HG02973 (cell line): Measurements from ENCODE around the gene TNFRSF6B.

Source experiments
- ATAC-seq: cut with Tn5 transposase; IDR thresholded peaks from one replicate; pipeline ENCODE4 v1.9.1; 2021; ENCODE audit warnings: moderate library complexity; ENCODE audit not compliant: unreplicated experiment

The TNFRSF6B gene

GRCh38 chr20:63735859-63736718, 39.6 kb downstream of the TNFRSF6B start, which contains the start of gene LIME1:
Gene LIME1 (plus strand): TSS chr20:63736664. CDS start chr20:63737550, 886 bp downstream.
- no peak for ATAC-seq

DNA sequence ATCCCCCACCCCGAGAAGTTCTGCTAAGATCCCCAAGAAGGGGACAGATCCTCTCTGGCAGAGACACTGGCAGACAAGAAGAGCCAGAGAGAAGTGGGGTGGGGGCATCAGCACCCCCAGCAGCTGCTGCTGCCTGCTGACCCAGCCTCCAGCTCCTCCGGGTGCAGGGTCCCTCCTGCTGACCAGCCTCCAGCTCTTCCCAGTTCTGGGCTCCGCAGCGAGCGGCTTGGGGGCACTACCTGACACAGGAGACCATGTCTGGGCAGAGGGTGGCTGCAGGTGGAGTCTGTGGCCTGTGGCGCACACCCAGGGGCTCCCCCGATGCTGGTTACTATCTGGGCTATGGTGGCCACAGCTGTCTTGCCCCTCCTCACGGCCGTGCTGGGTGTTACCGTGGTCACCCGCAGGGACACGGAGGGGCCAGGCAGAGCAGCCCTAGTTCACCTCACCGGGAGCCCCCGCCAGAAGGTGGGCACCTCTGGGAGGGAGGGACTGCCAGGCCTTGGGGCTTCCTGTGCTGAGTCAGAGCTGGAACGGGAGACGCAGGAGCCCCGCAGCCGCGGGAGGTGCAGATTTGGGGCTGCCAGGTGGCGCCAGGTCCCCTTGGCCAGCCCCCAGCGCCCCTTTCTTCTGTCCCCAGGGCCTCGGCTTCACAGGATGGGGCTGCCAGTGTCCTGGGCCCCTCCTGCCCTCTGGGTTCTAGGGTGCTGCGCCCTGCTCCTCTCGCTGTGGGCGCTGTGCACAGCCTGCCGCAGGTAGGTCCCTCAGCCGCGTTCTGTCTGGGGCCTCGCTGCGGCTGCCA, 40.6 kb downstream of the TNFRSF6B start:
- no peak for ATAC-seq

DNA sequence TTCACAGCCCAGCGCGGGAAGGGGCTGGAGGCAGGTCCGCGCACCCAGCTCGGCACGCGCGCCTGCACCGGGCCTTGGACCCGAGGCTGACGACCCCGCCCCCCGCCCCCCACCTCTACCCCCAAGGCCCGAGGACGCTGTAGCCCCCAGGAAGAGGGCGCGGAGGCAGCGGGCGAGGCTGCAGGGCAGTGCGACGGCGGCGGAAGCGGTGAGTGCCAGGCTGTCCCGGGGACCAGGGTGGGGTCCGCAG, 41.2 kb downstream of the TNFRSF6B start:
- ATAC-seq, result no peak

DNA sequence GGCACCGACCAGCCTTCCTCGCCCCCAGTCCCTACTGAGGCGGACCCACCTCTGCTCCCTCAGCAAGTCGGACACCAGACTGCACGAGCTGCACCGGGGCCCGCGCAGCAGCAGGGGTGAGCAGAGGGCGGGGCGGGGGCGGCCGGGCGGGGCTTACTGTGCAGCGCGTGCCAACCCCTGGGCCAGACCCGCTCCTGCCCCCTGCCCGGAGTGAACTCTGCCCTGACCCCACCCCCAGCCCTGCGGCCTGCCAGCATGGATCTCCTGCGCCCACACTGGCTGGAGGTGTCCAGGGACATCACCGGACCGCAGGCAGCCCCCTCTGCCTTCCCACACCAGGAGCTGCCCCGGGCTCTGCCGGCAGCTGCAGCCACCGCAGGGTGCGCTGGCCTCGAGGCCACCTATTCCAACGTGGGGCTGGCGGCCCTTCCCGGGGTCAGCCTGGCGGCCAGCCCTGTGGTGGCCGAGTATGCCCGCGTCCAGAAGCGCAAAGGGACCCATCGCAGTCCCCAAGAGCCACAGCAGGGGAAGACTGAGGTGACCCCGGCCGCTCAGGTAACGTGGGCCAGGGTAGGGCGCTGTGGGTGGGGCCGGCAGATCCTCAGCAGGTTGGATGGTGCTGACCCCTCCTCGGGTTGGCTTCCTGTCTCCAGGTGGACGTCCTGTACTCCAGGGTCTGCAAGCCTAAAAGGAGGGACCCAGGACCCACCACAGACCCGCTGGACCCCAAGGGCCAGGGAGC, 41.7 kb downstream of the TNFRSF6B start:
- no peak for ATAC-seq

DNA sequence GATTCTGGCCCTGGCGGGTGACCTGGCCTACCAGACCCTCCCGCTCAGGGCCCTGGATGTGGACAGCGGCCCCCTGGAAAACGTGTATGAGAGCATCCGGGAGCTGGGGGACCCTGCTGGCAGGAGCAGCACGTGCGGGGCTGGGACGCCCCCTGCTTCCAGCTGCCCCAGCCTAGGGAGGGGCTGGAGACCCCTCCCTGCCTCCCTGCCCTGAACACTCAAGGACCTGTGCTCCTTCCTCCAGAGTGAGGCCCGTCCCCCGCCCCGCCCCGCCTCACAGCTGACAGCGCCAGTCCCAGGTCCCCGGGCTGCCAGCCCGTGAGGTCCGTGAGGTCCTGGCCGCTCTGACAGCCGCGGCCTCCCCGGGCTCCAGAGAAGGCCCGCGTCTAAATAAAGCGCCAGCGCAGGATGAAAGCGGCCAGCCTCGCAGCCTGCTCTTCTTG, 42.3 kb downstream of the TNFRSF6B start:
- ATAC-seq, result no peak

- ATAC-seq, result peak; percentile 41
Observed at GRCh38 chr20:63739130-63740069, 42.9 kb downstream of the TNFRSF6B start, which contains the start of gene SLC2A4RG. Gene SLC2A4RG (plus strand): TSS chr20:63739776. CDS start chr20:63739913, 137 bp downstream.

DNA sequence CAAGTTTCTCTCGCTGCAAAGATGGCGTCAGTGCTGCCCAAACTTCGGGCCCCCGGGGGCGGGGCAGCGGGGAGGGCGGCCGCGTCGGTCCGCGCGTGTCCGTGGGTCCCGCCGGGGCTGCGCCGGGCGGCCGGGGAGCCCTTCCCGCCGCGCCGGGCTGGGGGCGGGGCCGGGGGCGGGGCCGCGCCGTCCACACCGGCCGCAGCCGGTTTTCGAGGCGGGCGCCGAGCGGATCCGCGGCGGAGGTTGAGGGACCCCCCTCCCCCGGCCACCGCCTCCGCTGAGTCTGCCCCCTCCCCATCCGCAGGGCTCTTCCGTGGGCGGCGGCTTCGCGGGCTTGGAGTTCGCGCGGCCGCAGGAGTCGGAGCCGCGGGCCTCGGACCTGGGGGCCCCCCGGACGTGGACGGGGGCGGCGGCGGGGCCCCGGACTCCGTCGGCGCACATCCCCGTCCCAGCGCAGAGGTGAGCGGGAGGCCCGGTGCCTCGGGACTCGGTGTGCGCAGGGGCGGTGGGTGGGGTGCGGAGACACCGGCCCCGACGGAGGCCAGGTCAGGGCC, 43.7 kb downstream of the TNFRSF6B start:
- peak; percentile 2 for ATAC-seq

DNA sequence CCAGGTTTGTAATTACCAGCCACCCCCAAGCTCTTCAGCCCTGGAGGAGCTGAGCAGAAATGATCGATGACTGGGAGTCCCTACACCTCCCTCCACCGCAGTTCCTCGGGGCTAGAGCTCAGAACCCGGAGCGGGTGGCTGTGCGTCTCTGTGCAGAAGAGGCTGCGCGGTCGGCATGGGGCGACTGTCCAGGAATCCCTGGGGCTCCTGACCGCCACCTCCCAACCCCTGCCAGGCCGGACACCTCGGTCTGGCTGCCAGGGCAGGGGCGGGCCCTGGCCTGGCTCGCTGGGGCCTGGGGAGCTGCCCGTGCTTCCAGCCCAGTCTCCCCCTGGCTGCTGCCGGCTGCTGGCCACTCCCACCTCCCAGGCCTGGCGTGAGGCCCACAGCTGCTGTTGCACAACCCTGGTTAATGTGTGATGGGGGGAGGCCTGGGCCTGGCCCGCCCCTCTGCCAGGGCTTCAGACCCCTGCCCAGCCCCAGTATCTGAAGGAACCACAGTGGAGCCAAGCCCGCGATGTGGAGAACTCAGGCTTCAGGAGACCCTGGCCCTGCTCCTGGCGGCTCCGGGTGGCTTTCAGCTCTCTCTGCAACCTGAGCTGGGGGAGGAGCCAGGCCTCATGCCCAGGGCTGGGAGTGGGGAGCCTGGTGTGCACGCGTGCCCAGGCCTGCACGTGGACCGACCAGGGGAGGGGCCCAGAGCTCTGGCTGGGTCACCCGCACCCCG, 44.3 kb downstream of the TNFRSF6B start:
- no peak for ATAC-seq

DNA sequence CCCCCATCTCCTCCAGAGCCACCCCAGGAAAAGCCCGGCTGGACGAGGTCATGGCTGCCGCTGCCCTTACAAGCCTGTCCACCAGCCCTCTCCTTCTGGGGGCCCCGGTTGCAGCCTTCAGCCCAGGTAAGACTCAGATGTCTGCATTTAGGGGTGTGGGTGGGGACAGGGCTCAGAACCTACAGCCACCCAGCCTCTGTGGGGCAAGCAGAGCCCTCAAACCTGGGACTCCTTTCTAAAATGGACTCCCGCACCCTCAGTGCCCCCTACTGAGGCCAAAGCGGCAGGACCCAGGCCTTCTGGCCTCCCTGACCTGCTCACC, 44.9 kb downstream of the TNFRSF6B start:
- ATAC-seq, result no peak

GRCh38 chr20:63741676-63742380, 45.4 kb downstream of the TNFRSF6B start:
- ATAC-seq, result no peak

- ATAC-seq, result no peak
Observed at GRCh38 chr20:63742381-63743024, 46.1 kb downstream of the TNFRSF6B start.

GRCh38 chr20:63743210-63743970, 46.9 kb downstream of the TNFRSF6B start:
- ATAC-seq, result no peak

- no peak for ATAC-seq
Observed at GRCh38 chr20:63744158-63744557, 47.7 kb downstream of the TNFRSF6B start.

DNA sequence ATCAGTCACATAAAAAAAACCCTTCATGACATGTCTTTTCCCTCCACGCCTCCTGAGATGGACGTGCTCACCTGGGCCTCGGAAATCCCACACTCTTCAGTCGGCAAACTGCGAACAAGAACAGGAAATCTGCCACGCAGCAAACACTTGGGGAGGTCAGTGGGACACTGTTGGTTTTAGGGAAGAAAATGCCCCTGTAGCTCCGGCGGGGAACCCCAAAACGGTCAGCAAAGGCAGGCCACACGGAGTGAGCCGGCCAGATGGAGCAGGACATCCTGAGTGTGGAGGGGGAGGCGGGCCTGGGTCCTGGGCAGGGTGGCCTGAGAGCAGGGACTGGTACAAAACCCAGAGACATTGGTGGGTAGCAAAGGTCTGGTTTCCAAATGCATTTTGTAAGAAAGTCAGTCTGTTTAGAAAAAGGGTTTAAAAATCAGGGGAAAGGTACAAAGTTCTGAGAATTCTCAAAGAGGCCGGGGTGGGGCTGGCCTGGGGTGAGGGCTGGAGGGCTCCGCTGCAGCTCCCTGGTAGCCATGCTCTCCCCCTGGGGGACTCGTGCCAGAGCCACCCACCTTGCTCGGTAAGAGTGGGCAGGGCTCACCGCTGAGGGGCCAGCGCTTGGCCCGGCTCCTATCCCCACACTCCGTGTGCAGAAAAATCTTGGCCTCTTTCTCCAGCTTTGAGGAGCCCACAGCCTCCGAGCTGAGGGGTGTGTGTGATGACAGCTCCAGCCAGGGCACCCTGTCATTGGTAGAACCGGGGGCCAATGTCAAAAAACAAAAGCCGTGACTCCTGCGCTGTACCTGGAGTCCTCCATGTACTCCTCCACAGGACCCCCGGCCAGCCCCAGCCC, 48.3 kb downstream of the TNFRSF6B start:
- no peak for ATAC-seq

- ATAC-seq, result no peak
Observed at GRCh38 chr20:63745424-63745805, 49.0 kb downstream of the TNFRSF6B start.

DNA sequence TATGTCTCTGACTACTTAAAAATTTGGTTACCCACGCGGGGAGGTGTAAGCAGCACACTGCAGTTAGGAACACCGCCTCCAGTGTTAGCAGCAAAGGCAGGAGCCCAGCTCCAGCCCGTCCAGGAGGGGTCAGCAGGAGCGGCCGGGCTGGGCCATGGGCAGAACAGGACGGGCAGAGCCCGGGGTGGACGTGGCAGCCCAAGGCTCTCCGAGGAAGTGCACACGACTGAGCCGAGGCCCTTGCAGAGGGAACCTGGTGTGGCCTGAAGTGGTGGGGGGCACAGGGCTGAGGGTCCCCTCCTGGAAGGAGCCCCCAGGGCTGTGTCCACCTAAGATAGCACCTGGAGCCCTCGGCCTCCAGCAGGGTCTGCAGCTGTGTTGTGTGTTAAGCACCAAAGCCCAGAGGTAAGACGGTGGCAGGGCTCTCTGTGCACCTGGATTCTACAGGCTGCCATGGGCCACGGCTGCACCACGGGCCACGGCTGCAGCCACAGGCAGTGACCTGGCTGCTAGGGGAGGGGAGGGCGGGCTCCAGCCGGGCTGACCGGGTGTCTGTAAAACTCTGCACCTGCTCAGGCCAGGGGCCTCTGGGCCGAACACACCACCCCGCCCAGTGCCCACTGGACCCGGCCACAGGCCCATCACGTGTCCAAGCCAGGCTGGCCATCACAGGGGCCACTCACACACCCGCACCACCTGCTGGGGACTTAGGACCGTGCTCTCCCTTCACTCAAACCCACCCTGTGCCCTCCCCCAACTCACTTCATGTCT, 49.7 kb downstream of the TNFRSF6B start:
- no peak for ATAC-seq
